ENCODE results near the gene SPPL2C. TPM values are rescaled to one million over a fixed set of nuclear protein-coding genes. Genes with fewer than 3 reads are reported as not detected.

Gene SPPL2C
- total RNA-seq, 1 donor: not detected

- Histone ChIP-seq H3K4me1 (ENCODE audit: insufficient read depth, low read length) (no peaks in the 10 kb centered on the region), H3K9me3 (ENCODE audit: low read depth, low read length) (no peaks in the 10 kb centered on the region), H3K4me3 (ENCODE audit: low read length) (no peak overlapping the region), H3K27me3 (ENCODE audit: insufficient read depth, low read length) (no peaks in the 10 kb centered on the region)
These were observed 5.9 kb upstream of the SPPL2C start for GRCh38 chr17:45838751-45839295.

DNA sequence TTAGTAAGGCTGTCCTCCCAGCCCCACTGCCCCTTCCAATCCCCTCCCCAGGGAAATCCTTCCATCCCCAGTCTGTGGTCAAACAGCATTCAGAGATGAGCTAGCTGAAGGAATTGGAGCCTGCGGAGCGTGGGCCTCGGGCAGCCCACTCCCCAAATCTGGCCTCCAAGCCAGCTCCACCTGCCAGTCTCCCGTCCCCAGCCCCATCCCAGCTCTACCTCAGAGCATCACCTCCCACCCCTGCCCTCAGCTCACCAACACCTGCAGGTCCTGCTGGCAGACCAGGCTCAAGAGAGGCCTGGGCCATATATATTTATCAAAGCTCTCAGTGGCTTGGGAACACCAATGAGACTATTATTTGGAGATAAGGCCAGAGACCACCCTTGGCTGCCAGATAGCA is 5.2 kb upstream of the SPPL2C start:
- Histone ChIP-seq H3K9me3 (ENCODE audit: low read depth, low read length) (no peaks in the 10 kb centered on the region), H3K4me1 (ENCODE audit: insufficient read depth, low read length) (no peaks in the 10 kb centered on the region), H3K4me3 (ENCODE audit: low read length) (no peak overlapping the region), H3K27me3 (ENCODE audit: insufficient read depth, low read length) (no peaks in the 10 kb centered on the region)

- Histone ChIP-seq H3K27me3 (ENCODE audit: insufficient read depth, low read length) (no peaks in the 10 kb centered on the region), H3K4me1 (ENCODE audit: insufficient read depth, low read length) (no peaks in the 10 kb centered on the region), H3K4me3 (ENCODE audit: low read length) (no peak overlapping the region), H3K9me3 (ENCODE audit: low read depth, low read length) (no peaks in the 10 kb centered on the region)
These were observed 3.5 kb upstream of the SPPL2C start for GRCh38 chr17:45841186-45841585.

GRCh38 chr17:45841883-45842525 is 2.7 kb upstream of the SPPL2C start:
- no peaks in the 10 kb centered on the region for H3K9me3 ChIP-seq (ENCODE audit: low read depth, low read length)

GRCh38 chr17:45843722-45844121 is 959 bp upstream of the SPPL2C start:
- H3K9me3 ChIP-seq (ENCODE audit: low read depth, low read length): no peaks in the 10 kb centered on the region
- H3K27me3 ChIP-seq (ENCODE audit: insufficient read depth, low read length): no peaks in the 10 kb centered on the region
- H3K4me1 ChIP-seq (ENCODE audit: insufficient read depth, low read length): no peaks in the 10 kb centered on the region
- no peak overlapping the region for H3K4me3 ChIP-seq (ENCODE audit: low read length)

More at GRCh38 chr17:45841883-45842525, 2.7 kb upstream of the SPPL2C start:
- no peaks in the 10 kb centered on the region for H3K27me3 ChIP-seq (ENCODE audit: insufficient read depth, low read length)
- H3K4me1 ChIP-seq (ENCODE audit: insufficient read depth, low read length): no peaks in the 10 kb centered on the region
- H3K4me3 ChIP-seq (ENCODE audit: low read length): no peak overlapping the region

GRCh38 chr17:45845376-45846185 is 900 bp downstream of the SPPL2C start:
- no peak overlapping the region for H3K4me3 ChIP-seq (ENCODE audit: low read length)
- no peaks in the 10 kb centered on the region for H3K9me3 ChIP-seq (ENCODE audit: low read depth, low read length)
- no peaks in the 10 kb centered on the region for H3K27me3 ChIP-seq (ENCODE audit: insufficient read depth, low read length)
- H3K4me1 ChIP-seq (ENCODE audit: insufficient read depth, low read length): no peaks in the 10 kb centered on the region

- Histone ChIP-seq H3K4me1 (ENCODE audit: insufficient read depth, low read length) (no peaks in the 10 kb centered on the region), H3K4me3 (ENCODE audit: low read length) (no peak overlapping the region), H3K27me3 (ENCODE audit: insufficient read depth, low read length) (no peaks in the 10 kb centered on the region), H3K9me3 (ENCODE audit: low read depth, low read length) (no peaks in the 10 kb centered on the region)
These were observed 1.5 kb downstream of the SPPL2C start for GRCh38 chr17:45846223-45846622.

- H3K4me1 ChIP-seq (ENCODE audit: insufficient read depth, low read length): no peaks in the 10 kb centered on the region
- H3K4me3 ChIP-seq (ENCODE audit: low read length): no peak overlapping the region
- no peaks in the 10 kb centered on the region for H3K27me3 ChIP-seq (ENCODE audit: insufficient read depth, low read length)
- H3K9me3 ChIP-seq (ENCODE audit: low read depth, low read length): no peaks in the 10 kb centered on the region
These were observed 2.0 kb downstream of the SPPL2C start for GRCh38 chr17:45846646-45847045.

DNA sequence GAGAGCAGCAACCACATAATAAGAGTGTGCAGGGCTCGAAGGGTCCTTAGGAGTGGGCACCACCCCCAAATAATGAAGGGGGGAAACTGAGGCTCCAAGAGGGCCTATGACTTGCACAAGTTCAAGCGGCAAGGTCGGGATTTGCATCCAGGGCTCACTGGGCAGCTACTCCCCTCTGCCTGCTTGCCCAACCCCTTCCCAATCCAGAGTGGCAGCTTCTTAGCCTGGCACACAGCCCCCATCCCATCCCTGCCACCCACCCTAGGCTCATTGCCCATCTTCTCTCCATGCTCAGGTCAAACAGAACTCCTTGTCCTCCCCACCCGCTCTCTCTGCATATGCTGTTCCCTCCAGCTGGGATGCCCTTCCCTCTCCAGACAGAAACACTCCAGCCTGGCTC is 2.4 kb downstream of the SPPL2C start:
- Histone ChIP-seq H3K27me3 (ENCODE audit: insufficient read depth, low read length) (no peaks in the 10 kb centered on the region), H3K4me3 (ENCODE audit: low read length) (no peak overlapping the region), H3K4me1 (ENCODE audit: insufficient read depth, low read length) (no peaks in the 10 kb centered on the region), H3K9me3 (ENCODE audit: low read depth, low read length) (no peaks in the 10 kb centered on the region)

- H3K27me3 ChIP-seq (ENCODE audit: insufficient read depth, low read length): peaks cover 3% of the 10 kb centered on the region
- no peak overlapping the region for H3K4me3 ChIP-seq (ENCODE audit: low read length)
- no peaks in the 10 kb centered on the region for H3K9me3 ChIP-seq (ENCODE audit: low read depth, low read length)
- H3K4me1 ChIP-seq (ENCODE audit: insufficient read depth, low read length): peaks cover 3% of the 10 kb centered on the region
These were observed 3.1 kb downstream of the SPPL2C start for GRCh38 chr17:45847747-45848146.

DNA sequence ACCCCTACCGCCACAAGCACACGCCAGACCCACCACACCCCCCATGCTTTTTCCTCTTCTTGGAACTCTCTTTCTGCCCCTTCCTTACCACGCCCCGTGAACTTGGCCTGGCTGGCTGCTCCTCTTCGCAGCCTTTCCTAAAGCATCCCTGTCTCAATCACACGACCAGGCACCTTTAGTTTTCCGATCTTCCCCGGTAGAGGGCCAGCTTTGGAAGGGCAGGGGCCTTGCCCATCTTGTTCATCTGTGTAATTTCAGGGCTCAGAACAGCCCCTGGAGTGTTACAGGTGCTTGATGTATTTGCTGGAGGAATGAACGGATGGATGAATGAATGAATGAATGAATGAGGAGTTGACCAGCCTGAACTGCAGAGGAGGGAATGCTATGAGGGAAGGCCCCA is 3.7 kb downstream of the SPPL2C start:
- Histone ChIP-seq H3K27me3 (ENCODE audit: insufficient read depth, low read length) (peaks cover 3% of the 10 kb centered on the region), H3K9me3 (ENCODE audit: low read depth, low read length) (no peaks in the 10 kb centered on the region), H3K4me1 (ENCODE audit: insufficient read depth, low read length) (peaks cover 3% of the 10 kb centered on the region), H3K4me3 (ENCODE audit: low read length) (no peak overlapping the region)

DNA sequence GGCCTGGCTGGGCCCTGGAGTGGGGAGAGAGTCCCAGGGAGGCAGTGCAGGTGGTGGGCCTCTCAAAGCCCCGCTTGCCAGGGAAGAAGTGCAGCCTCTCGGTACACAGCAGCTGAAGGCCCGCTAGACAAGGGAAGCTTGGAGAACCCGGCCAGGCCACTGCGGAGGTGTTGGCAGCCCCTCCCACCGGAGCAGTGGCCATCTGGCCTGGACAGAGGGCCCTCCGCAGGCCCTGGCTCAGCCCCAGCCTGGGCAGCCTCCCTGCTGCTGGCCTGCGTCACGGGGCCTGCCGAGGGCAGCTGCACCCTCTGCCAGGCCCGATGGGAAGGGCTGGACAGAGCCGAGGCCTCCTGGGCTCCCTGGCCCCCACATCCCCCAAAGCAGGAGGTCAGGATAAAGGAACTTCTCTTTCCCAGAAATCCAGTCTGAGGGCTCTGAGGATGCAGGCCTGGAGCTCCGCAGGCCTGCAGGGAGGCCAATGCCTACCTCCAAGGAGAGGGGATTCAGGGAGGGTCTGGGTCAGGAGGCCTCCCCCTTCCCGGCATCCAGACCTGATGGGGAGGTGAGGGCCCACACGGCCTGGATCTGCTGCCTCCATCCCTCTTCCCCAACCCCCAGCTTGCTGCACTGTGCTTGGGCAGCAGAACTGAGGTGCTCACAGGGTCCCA is 4.3 kb downstream of the SPPL2C start:
- H3K4me3 ChIP-seq (ENCODE audit: low read length): no peak overlapping the region
- H3K27me3 ChIP-seq (ENCODE audit: insufficient read depth, low read length): peaks cover 3% of the 10 kb centered on the region
- peaks cover 3% of the 10 kb centered on the region for H3K4me1 ChIP-seq (ENCODE audit: insufficient read depth, low read length)
- H3K9me3 ChIP-seq (ENCODE audit: low read depth, low read length): no peaks in the 10 kb centered on the region

GRCh38 chr17:45849536-45849990 is 4.9 kb downstream of the SPPL2C start:
- Histone ChIP-seq H3K9me3 (ENCODE audit: low read depth, low read length) (no peaks in the 10 kb centered on the region), H3K27me3 (ENCODE audit: insufficient read depth, low read length) (peaks cover 3% of the 10 kb centered on the region), H3K4me1 (ENCODE audit: insufficient read depth, low read length) (peaks cover 3% of the 10 kb centered on the region), H3K4me3 (ENCODE audit: low read length) (no peak overlapping the region)

DNA sequence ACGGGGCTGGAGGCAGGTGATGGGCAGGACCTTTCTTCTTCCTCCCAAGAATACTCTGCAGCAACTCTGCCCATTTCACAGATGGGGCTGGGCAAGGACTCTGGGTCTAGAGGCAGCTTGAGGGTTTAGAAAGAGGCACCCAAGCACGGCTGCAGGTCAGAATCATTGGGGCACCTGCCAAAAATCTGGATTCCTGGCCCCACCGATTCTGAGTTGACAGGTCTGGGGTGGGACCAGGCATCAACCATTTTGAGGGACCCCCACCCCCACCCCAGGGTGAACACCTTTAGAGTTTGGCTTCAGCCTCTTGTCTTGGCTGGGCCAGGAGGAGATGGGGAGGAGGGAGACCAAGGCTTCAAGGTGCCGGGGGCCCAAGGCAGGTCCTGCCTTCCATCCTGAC is 5.3 kb downstream of the SPPL2C start:
- Histone ChIP-seq H3K4me1 (ENCODE audit: insufficient read depth, low read length) (peaks cover 3% of the 10 kb centered on the region), H3K27me3 (ENCODE audit: insufficient read depth, low read length) (peaks cover 3% of the 10 kb centered on the region), H3K4me3 (ENCODE audit: low read length) (no peak overlapping the region), H3K9me3 (ENCODE audit: low read depth, low read length) (no peaks in the 10 kb centered on the region)

DNA sequence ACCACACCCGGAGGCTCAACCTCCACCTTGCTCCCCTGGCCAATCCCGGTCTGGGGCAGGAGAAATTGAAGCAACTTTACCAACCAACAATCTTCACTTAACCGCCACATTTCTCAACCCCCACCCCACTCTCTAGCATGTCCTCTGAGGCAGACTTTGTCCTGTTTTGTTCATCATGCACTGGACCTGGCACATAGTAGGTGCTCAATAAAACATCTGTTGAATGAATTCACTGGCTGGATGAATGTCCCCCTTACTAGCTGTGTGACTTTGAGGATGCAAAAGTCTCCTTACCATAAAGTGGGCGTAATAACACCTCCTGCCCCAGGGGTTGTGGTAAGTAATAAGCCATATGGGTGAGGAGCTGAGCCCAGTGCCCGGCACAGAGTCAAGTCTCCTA is 5.8 kb downstream of the SPPL2C start:
- H3K4me3 ChIP-seq (ENCODE audit: low read length): no peak overlapping the region
- H3K27me3 ChIP-seq (ENCODE audit: insufficient read depth, low read length): peaks cover 3% of the 10 kb centered on the region
- peaks cover 3% of the 10 kb centered on the region for H3K4me1 ChIP-seq (ENCODE audit: insufficient read depth, low read length)

More for the DNA sequence above, 5.8 kb downstream of the SPPL2C start:
- no peaks in the 10 kb centered on the region for H3K9me3 ChIP-seq (ENCODE audit: low read depth, low read length)

All from mononuclear cell (primary cell).